Stomach (tissue), 4 donors: ENCODE measurements around the gene GRB10.

Source experiments
- CTCF ChIP-seq, 7 experiments: fragments of 450-650 bp in 4 of 7; fragments of 200-600 bp in 3 of 7; sonication (generic) in 3 of 7; IDR thresholded peaks; one replicate each; pipeline ENCODE4 v1.5.1; 2016 to 2019; ENCODE audit warnings: antibody characterized with exemption in 7 of 7, control low read depth in 2 of 7, mild to moderate bottlenecking in 1 of 7
- EP300 ChIP-seq: sonication (generic); formaldehyde crosslinking; IDR thresholded peaks from one replicate; pipeline ENCODE4 v1.6.1; 2017; ENCODE audit warnings: antibody characterized with exemption
- POLR2A ChIP-seq, 4 donors: fragments of 450-650 bp; IDR thresholded peaks; one replicate each; pipeline ENCODE4 v1.6.1; 2016; ENCODE audit warnings: antibody characterized with exemption in 4 of 4, control low read depth in 2 of 4, mild to moderate bottlenecking in 1 of 4, moderate library complexity in 1 of 4
- POLR2AphosphoS5 ChIP-seq, 3 donors: sonication (generic); formaldehyde crosslinking; IDR thresholded peaks; one replicate each; pipeline ENCODE4 v1.6.1; 2016; ENCODE audit warnings: antibody characterized with exemption in 3 of 3

DNA sequence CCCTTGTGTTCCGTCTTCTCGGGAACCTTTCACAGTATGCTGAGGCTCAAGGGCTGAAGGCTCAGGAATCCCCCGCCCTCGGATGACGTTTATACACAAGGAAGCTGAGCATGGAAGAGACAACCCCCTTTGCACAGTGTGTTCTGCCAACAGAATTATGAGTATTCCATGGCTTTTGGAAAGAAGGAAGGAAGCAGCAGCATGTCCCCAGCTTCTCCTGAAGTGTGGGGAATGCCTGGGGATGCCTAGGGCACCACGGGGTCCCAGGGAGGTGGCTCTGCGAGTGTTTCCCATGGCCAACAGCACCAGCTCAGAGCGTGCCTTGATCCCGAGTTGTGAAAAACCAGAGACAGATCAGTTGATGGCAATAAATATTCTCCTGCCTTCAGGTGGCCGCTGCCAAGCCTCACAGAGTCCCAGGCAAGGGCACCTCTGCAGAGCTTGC is 128.7 kb downstream of the GRB10 start:
- TF ChIP-seq POLR2A (IDR thresholded peaks at IDR 0.05), result no peak
- TF ChIP-seq CTCF (IDR thresholded peaks at IDR 0.05), result no peak
- peak; percentile 72 to 79 (median 73) for TF ChIP-seq POLR2AphosphoS5 (IDR thresholded peaks at IDR 0.05)
- TF ChIP-seq EP300, result no peak
